ENCODE measurements around the gene NABP1. TPM values are rescaled to one million over a fixed set of nuclear protein-coding genes. Genes with fewer than 3 reads are reported as not detected.

The NABP1 gene
- total RNA-seq, 1 donor from 2014 or later: 20.5 TPM

- no peaks in the 10 kb centered on the region for H3K4me1 Mint-ChIP-seq (ENCODE audit: unreplicated experiment)
- H3K27me3 Mint-ChIP-seq (ENCODE audit: unreplicated experiment): no peaks in the 10 kb centered on the region
- no peak for TF ChIP-seq CTCF (IDR thresholded peaks at IDR 0.05; ENCODE audit: unreplicated experiment)
- no peaks in the 10 kb centered on the region for H3K36me3 Mint-ChIP-seq (ENCODE audit: low read depth, unreplicated experiment)
- no peak overlapping the region for H3K27ac Mint-ChIP-seq (ENCODE audit: unreplicated experiment)
- H3K4me3 Mint-ChIP-seq (ENCODE audit: unreplicated experiment): no peak overlapping the region
- no peaks in the 10 kb centered on the region for H3K9me3 Mint-ChIP-seq (ENCODE audit: unreplicated experiment)
- DNase-seq (ENCODE audit: low spot score): no peak
These were observed 45.5 kb upstream of the NABP1 start for GRCh38 chr2:191632426-191632825.

- H3K4me1 Mint-ChIP-seq (ENCODE audit: unreplicated experiment): peaks cover 9% of the 10 kb centered on the region
- no peaks in the 10 kb centered on the region for H3K27me3 Mint-ChIP-seq (ENCODE audit: unreplicated experiment)
- no peak for DNase-seq (ENCODE audit: low spot score)
- no peaks in the 10 kb centered on the region for H3K36me3 Mint-ChIP-seq (ENCODE audit: low read depth, unreplicated experiment)
- H3K27ac Mint-ChIP-seq (ENCODE audit: unreplicated experiment): no peak overlapping the region
- no peak overlapping the region for H3K4me3 Mint-ChIP-seq (ENCODE audit: unreplicated experiment)
- TF ChIP-seq CTCF (IDR thresholded peaks at IDR 0.05; ENCODE audit: unreplicated experiment): no peak
- no peaks in the 10 kb centered on the region for H3K9me3 Mint-ChIP-seq (ENCODE audit: unreplicated experiment)
These were observed 43.1 kb upstream of the NABP1 start for GRCh38 chr2:191634791-191635190.

GRCh38 chr2:191635333-191636234 lies 42.4 kb upstream of the NABP1 start:
- H3K27me3 Mint-ChIP-seq (ENCODE audit: unreplicated experiment): no peaks in the 10 kb centered on the region
- no peak for DNase-seq (ENCODE audit: low spot score)
- H3K4me3 Mint-ChIP-seq (ENCODE audit: unreplicated experiment): no peak overlapping the region
- no peak overlapping the region for H3K27ac Mint-ChIP-seq (ENCODE audit: unreplicated experiment)
- no peak for TF ChIP-seq CTCF (IDR thresholded peaks at IDR 0.05; ENCODE audit: unreplicated experiment)
- H3K9me3 Mint-ChIP-seq (ENCODE audit: unreplicated experiment): no peaks in the 10 kb centered on the region
- no peaks in the 10 kb centered on the region for H3K36me3 Mint-ChIP-seq (ENCODE audit: low read depth, unreplicated experiment)
- H3K4me1 Mint-ChIP-seq (ENCODE audit: unreplicated experiment): peaks cover 9% of the 10 kb centered on the region

GRCh38 chr2:191636235-191636543 lies 41.7 kb upstream of the NABP1 start:
- Mint-ChIP-seq H3K9me3 (ENCODE audit: unreplicated experiment) (no peaks in the 10 kb centered on the region), H3K27me3 (ENCODE audit: unreplicated experiment) (no peaks in the 10 kb centered on the region), H3K4me1 (ENCODE audit: unreplicated experiment) (peaks cover 9% of the 10 kb centered on the region), H3K36me3 (ENCODE audit: low read depth, unreplicated experiment) (no peaks in the 10 kb centered on the region), H3K4me3 (ENCODE audit: unreplicated experiment) (no peak overlapping the region), H3K27ac (ENCODE audit: unreplicated experiment) (no peak overlapping the region)
- no peak for TF ChIP-seq CTCF (IDR thresholded peaks at IDR 0.05; ENCODE audit: unreplicated experiment)
- no peak for DNase-seq (ENCODE audit: low spot score)

GRCh38 chr2:191636586-191636985 lies 41.4 kb upstream of the NABP1 start:
- no peak overlapping the region for H3K27ac Mint-ChIP-seq (ENCODE audit: unreplicated experiment)
- no peak for DNase-seq (ENCODE audit: low spot score)
- no peak for TF ChIP-seq CTCF (IDR thresholded peaks at IDR 0.05; ENCODE audit: unreplicated experiment)
- no peaks in the 10 kb centered on the region for H3K36me3 Mint-ChIP-seq (ENCODE audit: low read depth, unreplicated experiment)
- H3K4me1 Mint-ChIP-seq (ENCODE audit: unreplicated experiment): peaks cover 9% of the 10 kb centered on the region
- no peaks in the 10 kb centered on the region for H3K9me3 Mint-ChIP-seq (ENCODE audit: unreplicated experiment)
- H3K4me3 Mint-ChIP-seq (ENCODE audit: unreplicated experiment): no peak overlapping the region
- H3K27me3 Mint-ChIP-seq (ENCODE audit: unreplicated experiment): no peaks in the 10 kb centered on the region
